Fibroblast of mammary gland (primary cell): ENCODE data around the gene ANKUB1.

ENCODE experiments used
- DNase-seq: peaks from one replicate; pipeline ENCODE4 v3.0.0-alpha.2; 2010; ENCODE audit warnings: low read depth
- H3K4me3 ChIP-seq: 2 replicates; pipeline ENCODE4 v1.5.1; 2011; ENCODE audit warnings: low read depth, mild to moderate bottlenecking, low read length, moderate library complexity; ENCODE audit not compliant: control insufficient read depth
- TF ChIP-seq, protein P1 (sequence below): conservative IDR thresholded peaks from 2 replicates; pipeline ENCODE4 v1.5.1; 2011; ENCODE audit warnings: low read depth, low read length, inconsistent platforms; ENCODE audit not compliant: control insufficient read depth, insufficient read depth

The ANKUB1 gene

DNA sequence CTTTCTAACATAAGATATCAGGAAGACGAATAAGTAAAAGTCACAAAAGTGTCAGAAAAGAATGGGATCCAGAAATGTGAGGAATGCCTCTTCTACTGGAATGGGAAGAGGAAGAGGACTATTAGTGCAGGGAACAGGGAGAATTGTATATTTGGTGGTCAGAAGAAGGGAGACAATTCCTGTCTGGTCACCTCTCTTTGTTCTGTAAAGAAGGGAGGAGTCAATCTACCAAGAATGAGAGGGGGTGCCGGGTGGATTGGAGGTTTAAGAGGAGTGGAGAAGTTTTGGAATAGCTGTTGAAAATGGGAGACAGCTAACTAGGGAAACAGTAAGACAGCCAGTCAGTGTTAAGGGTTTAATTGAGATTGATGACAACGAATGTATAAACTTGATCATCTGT lies 60.1 kb downstream of the ANKUB1 start:
- TF ChIP-seq, protein P1, sequence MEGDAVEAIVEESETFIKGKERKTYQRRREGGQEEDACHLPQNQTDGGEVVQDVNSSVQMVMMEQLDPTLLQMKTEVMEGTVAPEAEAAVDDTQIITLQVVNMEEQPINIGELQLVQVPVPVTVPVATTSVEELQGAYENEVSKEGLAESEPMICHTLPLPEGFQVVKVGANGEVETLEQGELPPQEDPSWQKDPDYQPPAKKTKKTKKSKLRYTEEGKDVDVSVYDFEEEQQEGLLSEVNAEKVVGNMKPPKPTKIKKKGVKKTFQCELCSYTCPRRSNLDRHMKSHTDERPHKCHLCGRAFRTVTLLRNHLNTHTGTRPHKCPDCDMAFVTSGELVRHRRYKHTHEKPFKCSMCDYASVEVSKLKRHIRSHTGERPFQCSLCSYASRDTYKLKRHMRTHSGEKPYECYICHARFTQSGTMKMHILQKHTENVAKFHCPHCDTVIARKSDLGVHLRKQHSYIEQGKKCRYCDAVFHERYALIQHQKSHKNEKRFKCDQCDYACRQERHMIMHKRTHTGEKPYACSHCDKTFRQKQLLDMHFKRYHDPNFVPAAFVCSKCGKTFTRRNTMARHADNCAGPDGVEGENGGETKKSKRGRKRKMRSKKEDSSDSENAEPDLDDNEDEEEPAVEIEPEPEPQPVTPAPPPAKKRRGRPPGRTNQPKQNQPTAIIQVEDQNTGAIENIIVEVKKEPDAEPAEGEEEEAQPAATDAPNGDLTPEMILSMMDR: no peak
- H3K4me3 ChIP-seq: no peak overlapping the region
- DNase-seq: no peak

DNA sequence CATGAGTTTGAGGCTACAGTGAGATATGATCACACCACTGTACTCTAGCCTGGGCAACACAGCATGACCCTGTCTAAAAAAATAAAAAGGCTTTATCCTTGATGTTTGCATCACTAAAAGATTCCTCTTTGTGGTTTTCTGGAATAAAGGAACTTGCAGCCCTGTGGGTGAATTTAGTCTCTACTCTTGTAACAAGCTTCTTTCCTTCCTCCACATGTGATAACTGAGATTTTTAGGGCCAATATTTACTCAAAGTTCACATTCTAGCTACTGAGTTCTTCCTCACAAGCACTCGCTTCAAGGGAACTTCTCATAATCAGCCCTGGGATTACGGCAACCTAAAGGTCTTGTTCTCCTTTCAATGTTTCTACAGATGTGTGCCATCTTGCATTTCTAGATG lies 64.7 kb downstream of the ANKUB1 start:
- DNase-seq: no peak
- no peak overlapping the region for H3K4me3 ChIP-seq
- TF ChIP-seq, protein P1: no peak

DNA sequence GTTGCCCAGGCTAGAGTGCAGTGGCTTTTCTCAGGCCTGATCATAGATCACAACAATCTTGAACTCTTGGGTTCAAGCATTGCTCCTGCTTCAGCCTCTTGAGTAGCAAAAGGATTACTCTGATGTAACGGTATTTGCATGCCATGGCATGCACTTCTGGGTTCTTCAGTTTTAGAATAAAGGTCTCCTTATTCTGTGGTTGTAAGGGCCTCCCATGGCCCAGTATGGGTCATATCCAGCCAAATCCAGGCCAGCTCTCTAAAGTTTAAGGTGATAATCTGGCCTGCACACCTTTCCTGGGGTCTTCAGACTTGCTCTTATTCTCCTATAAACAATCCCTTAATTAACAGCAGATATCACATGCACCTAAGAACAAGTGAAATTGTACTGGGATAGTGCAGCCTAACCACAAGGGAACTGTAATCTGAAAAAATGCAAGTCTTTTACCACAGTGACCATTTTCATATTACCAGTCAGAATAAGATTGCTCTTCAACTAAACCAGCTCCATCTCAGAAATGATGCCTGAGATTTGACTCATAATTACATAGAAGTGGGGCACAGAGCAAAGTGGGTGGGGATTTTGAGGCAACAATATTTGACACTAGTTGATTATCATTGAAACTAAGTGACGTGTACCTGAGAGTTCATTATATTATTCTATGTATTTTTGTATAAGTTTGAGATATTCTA lies 65.5 kb downstream of the ANKUB1 start:
- peak; percentile 28 for DNase-seq
- no peak overlapping the region for H3K4me3 ChIP-seq
- TF ChIP-seq, protein P1: no peak

DNA sequence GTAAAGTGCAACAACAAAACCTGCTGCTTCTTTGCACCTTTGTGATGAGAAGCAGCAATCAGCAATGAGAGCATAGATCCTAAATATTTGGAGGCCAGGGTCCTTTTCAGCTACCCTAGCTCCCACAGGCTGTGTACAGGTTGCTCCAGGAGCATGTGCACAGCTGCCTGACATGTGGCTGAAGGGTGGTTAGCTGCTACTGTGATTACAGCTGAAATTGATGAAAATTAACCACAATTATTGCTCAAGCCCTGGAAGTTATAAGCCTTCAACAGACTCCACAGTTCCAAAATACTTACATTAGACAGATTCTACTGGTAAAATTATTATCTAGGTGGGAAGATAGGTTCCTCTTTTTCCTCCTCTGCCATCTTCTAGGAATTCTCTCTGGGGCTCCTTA lies 68.6 kb downstream of the ANKUB1 start:
- DNase-seq: peak; percentile 36
- no peak overlapping the region for H3K4me3 ChIP-seq
- TF ChIP-seq, protein P1: no peak

DNA sequence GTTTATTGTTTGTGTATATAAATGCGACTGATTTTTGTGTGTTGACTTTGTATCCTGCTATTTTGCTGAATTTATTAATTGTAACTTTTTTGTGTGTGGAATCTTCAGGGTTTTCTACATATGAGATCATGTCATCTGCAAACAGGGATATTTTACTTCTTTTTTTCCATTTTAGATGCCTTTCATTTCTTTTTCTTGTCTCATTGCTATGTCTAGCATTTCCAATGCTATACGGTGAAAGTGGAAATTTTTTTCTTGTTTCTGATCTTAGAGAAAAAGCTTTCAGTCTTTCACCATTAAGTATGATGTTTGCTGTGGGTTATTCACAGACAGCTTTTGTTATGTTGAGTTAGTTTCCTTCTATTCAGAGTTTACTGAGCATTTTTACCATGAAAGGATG lies 71.4 kb downstream of the ANKUB1 start:
- TF ChIP-seq, protein P1: no peak
- no peak overlapping the region for H3K4me3 ChIP-seq
- no peak for DNase-seq

DNA sequence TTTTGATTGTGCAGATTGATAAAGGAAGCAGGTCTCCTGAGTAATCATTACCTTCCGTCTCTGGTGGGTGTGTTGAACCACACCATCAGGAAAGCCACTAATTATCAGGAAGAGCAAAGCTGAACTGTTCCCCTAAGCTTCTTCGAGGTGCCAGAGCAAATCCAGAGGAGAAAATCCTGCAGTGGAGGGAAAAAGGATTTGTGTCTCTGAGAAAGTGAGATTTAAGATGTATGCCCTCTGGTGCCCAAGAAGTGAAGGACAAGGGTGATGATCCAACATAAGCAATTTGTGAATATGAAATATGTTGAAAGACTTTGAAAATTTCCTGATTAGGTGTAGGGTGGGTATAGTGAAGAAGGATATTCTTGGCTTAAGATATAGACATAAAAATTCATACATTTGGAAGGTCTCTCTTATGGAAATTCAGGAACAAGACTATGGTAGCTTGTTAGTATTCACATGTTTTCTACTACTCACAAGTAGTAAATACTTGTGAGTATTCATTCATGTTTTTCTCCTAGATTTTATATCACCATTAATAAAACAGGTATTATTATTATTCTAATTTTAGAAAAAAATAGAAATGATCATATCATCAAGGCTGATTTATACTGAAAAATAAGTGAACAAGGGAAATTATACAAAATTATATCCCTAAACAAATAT lies 74.8 kb downstream of the ANKUB1 start:
- TF ChIP-seq, protein P1: peak; percentile 77
- H3K4me3 ChIP-seq: no peak overlapping the region
- DNase-seq: peak; percentile 84
